Measurements from ENCODE around the gene EGR1. TPM values are rescaled to one million over a fixed set of nuclear protein-coding genes. Genes with fewer than 3 reads are reported as not detected.

EGR1 gene
- total RNA-seq, 1 experiment from 2014 or later, result 83.3 TPM

DNA sequence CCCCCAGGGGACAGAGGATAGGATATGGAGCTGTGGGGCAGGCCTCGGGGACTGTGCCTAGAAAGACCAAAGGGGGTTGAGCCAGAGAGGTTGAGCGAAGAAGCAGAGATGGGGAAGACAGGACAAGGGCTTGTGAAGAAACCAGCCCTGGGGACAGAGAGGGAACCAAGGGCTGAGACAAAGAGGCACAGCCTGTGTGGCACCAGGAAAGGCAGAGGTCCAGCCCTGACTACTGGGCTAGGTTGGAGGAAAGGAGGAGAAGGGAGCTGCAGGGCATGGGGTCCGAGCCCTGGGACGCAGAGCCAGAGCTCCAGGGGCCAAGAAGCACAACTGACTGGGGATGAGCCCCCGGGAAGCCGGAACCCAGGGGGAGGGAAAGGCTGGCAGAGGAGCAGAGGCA is 17.2 kb upstream of the EGR1 start:
- WGBS (ENCODE audit: extremely low coverage, insufficient read length, low lambda C conversion rate), result no CpG with 5 or more reads among the region's 6 CpGs
- Histone ChIP-seq H3K4ac (ENCODE audit: low read depth, low read length) (no peak overlapping the region), H2AK5ac (ENCODE audit: insufficient read length, low read length) (no peak overlapping the region), H3K4me1 (ENCODE audit: insufficient read depth, low read length) (no peaks in the 10 kb centered on the region; the same call in 1 of the 2 replicates), H2AFZ (ENCODE audit: low read length) (no peak overlapping the region), H3K56ac (ENCODE audit: insufficient read length, low read depth, low read length) (no peak overlapping the region), H2BK15ac (ENCODE audit: low read depth, low read length) (no peak overlapping the region), H2BK5ac (ENCODE audit: insufficient read length, low read length) (no peak overlapping the region), H3K79me1 (ENCODE audit: insufficient read depth, low read depth, low read length, poor library complexity, severe bottlenecking) (no peaks in the 10 kb centered on the region), H3K4me2 (ENCODE audit: insufficient read depth, insufficient read length, low read length) (no peak overlapping the region), H3K9ac (ENCODE audit: extremely low read depth, insufficient read length, low read length) (no peak overlapping the region), H3K9me3 (ENCODE audit: control insufficient read depth, low read depth, low read length) (no peaks in the 10 kb centered on the region), H2BK20ac (ENCODE audit: low read depth, low read length, poor library complexity, severe bottlenecking) (no peak overlapping the region), H2BK120ac (ENCODE audit: low read depth, low read length, poor library complexity, severe bottlenecking) (no peak overlapping the region), H4K5ac (ENCODE audit: insufficient read length, low read depth, low read length) (no peak overlapping the region), H4K91ac (ENCODE audit: insufficient read length, low read depth, low read length) (no peak overlapping the region), H3T11ph (ENCODE audit: low read length) (no peak overlapping the region), H3K18ac (ENCODE audit: insufficient read length, low read depth, low read length) (peak overlapping the region; percentile 11), H3K27ac (ENCODE audit: insufficient read length, low read depth, low read length) (no peak overlapping the region), H3K23me2 (ENCODE audit: insufficient read length, low read depth, low read length, poor library complexity, severe bottlenecking) (no peaks in the 10 kb centered on the region), H4K8ac (replicated peaks; ENCODE audit: insufficient read length, low read depth, low read length) (no peak overlapping the region), H3K79me2 (ENCODE audit: insufficient read depth, low read length) (no peaks in the 10 kb centered on the region), H3K27me3 (ENCODE audit: insufficient read depth, low read length) (no peaks in the 10 kb centered on the region), H4K20me1 (ENCODE audit: control insufficient read depth, insufficient read depth, insufficient read length) (no peaks in the 10 kb centered on the region), H3K14ac (ENCODE audit: insufficient read depth, low read length) (no peak overlapping the region), H3K23ac (ENCODE audit: insufficient read length, low read depth, low read length) (no peak overlapping the region), H2BK12ac (ENCODE audit: insufficient read length, low read depth, low read length) (no peak overlapping the region)
- Mint-ChIP-seq H3K27ac (peak overlapping the region in 1 of 3 experiments; percentile 75; a peak in 1 of 7 replicates), H3K4me1 (peaks cover 19 to 22% of the 10 kb centered on the region in 2 experiments), H3K4me3 (no peak overlapping the region), H3K27me3 (ENCODE audit: low read depth) (peaks cover 4% of the 10 kb centered on the region; the same call in 1 of the 2 replicates), H3K9me3 (no peaks in the 10 kb centered on the region; a peak in 1 of 5 replicates), H3K36me3 (ENCODE audit: insufficient read depth in 1 of 3, low read depth in 3 of 3) (peaks cover 0 to 9% (median 4%) of the 10 kb centered on the region in 3 experiments; a peak in 3 of 7 replicates)
- no peak for DNase-seq
- TF ChIP-seq, protein P1, sequence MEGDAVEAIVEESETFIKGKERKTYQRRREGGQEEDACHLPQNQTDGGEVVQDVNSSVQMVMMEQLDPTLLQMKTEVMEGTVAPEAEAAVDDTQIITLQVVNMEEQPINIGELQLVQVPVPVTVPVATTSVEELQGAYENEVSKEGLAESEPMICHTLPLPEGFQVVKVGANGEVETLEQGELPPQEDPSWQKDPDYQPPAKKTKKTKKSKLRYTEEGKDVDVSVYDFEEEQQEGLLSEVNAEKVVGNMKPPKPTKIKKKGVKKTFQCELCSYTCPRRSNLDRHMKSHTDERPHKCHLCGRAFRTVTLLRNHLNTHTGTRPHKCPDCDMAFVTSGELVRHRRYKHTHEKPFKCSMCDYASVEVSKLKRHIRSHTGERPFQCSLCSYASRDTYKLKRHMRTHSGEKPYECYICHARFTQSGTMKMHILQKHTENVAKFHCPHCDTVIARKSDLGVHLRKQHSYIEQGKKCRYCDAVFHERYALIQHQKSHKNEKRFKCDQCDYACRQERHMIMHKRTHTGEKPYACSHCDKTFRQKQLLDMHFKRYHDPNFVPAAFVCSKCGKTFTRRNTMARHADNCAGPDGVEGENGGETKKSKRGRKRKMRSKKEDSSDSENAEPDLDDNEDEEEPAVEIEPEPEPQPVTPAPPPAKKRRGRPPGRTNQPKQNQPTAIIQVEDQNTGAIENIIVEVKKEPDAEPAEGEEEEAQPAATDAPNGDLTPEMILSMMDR (conservative IDR thresholded peaks at IDR 0.05), result no peak
